Measurements from ENCODE around the gene MFAP4.
"Not testable (repeated sequence)": the region's sequence is repeated elsewhere in the genome, so short reads cannot be mapped to it uniquely, and the experiment has no call there.

The MFAP4 gene

GRCh38 chr17:19369107-19369778 is 17.7 kb downstream of the MFAP4 start:
- no peak for DNase-seq

GRCh38 chr17:19368229-19368628 is 18.8 kb downstream of the MFAP4 start:
- DNase-seq, result no peak

GRCh38 chr17:19366637-19366972 is 20.4 kb downstream of the MFAP4 start:
- no peak for DNase-seq

GRCh38 chr17:19365833-19366636 is 21.0 kb downstream of the MFAP4 start:
- no peak for DNase-seq

GRCh38 chr17:19365499-19365817 is 21.5 kb downstream of the MFAP4 start:
- no peak for DNase-seq

- DNase-seq, result no peak
Observed at GRCh38 chr17:19364699-19365498, 22.1 kb downstream of the MFAP4 start.

GRCh38 chr17:19363460-19364035 is 23.4 kb downstream of the MFAP4 start:
- DNase-seq, result no peak

- no peak for DNase-seq
Observed at GRCh38 chr17:19363114-19363438, 23.9 kb downstream of the MFAP4 start.

- peak; percentile 96 for DNase-seq
Observed at GRCh38 chr17:19362277-19363113, 24.5 kb downstream of the MFAP4 start, which contains the start of gene B9D1. TSS of gene B9D1 (minus strand) at chr17:19362723. CDS start at chr17:19362569, 154 bp downstream.

- DNase-seq, result no peak
Observed at GRCh38 chr17:19361944-19362276, 25.1 kb downstream of the MFAP4 start.

GRCh38 chr17:19361326-19361725 is 25.7 kb downstream of the MFAP4 start:
- no peak for DNase-seq

GRCh38 chr17:19360772-19361171 is 26.2 kb downstream of the MFAP4 start:
- no peak for DNase-seq

- no peak for DNase-seq
Observed at GRCh38 chr17:19359856-19360255, 27.1 kb downstream of the MFAP4 start.

GRCh38 chr17:19359151-19359550 is 27.8 kb downstream of the MFAP4 start:
- no peak for DNase-seq

- no peak for DNase-seq
Observed at GRCh38 chr17:19357761-19358160, 29.2 kb downstream of the MFAP4 start.

GRCh38 chr17:19357351-19357750 is 29.6 kb downstream of the MFAP4 start:
- no peak for DNase-seq

- DNase-seq, result no peak
Observed at GRCh38 chr17:19354748-19355147, 32.2 kb downstream of the MFAP4 start.

GRCh38 chr17:19353401-19353800 is 33.6 kb downstream of the MFAP4 start:
- not testable (repeated sequence) for DNase-seq

GRCh38 chr17:19348806-19349205 is 38.2 kb downstream of the MFAP4 start:
- no peak for DNase-seq

GRCh38 chr17:19348081-19348650 is 38.8 kb downstream of the MFAP4 start:
- DNase-seq, result no peak

GRCh38 chr17:19347323-19348080 is 39.5 kb downstream of the MFAP4 start:
- no peak for DNase-seq
